PC-9 (cell line): Measurements from ENCODE around the gene RBM45.

Experiments used
- EZH2 ChIP-seq: fragments of 200-600 bp; sonication (generic); IDR thresholded peaks from 2 replicates; pipeline ENCODE4 v1.8.0; 2017; ENCODE audit warnings: antibody characterized with exemption, low read depth
- TF ChIP-seq, protein P1 (sequence below): fragments of 200-600 bp; sonication (generic); conservative IDR thresholded peaks from 2 replicates; pipeline ENCODE4 v1.6.1; 2017; ENCODE audit warnings: mixed run types, antibody characterized with exemption, mild to moderate bottlenecking, moderate library complexity

DNA sequence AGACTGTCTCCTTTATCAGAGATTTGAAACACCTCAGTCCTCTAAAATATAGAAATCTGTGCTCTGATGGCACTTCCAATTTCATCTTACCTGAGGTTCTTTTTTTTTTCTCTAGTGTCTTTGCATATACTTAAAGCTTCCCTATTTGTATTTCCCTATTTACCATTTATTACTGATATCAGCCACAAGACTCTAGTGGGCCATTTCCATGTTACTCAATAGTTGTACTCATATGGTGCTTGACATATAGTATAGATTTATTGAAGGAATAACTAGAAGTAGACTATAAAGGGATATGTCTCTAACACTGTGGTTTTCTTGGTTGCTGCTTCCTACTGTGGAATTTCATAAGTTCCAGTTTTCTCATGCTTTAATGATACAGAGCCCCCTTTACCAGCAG lies 3.0 kb downstream of the RBM45 start:
- TF ChIP-seq, protein P1, sequence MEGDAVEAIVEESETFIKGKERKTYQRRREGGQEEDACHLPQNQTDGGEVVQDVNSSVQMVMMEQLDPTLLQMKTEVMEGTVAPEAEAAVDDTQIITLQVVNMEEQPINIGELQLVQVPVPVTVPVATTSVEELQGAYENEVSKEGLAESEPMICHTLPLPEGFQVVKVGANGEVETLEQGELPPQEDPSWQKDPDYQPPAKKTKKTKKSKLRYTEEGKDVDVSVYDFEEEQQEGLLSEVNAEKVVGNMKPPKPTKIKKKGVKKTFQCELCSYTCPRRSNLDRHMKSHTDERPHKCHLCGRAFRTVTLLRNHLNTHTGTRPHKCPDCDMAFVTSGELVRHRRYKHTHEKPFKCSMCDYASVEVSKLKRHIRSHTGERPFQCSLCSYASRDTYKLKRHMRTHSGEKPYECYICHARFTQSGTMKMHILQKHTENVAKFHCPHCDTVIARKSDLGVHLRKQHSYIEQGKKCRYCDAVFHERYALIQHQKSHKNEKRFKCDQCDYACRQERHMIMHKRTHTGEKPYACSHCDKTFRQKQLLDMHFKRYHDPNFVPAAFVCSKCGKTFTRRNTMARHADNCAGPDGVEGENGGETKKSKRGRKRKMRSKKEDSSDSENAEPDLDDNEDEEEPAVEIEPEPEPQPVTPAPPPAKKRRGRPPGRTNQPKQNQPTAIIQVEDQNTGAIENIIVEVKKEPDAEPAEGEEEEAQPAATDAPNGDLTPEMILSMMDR, result no peak
- no peak for TF ChIP-seq EZH2
